Neural cell (in vitro differentiated cells): Measurements from ENCODE around the gene GRID1. TPM values are rescaled to one million over a fixed set of nuclear protein-coding genes. Genes with fewer than 3 reads are reported as not detected.
"Not testable (repeated sequence)": the region's sequence is repeated elsewhere in the genome, so short reads cannot be mapped to it uniquely, and the experiment has no call there.

Experiments used
- H2AFZ ChIP-seq: fragments of 200-600, 300-800 bp; sonication (generic), shearing (Covaris generic); 2 replicates; pipeline ENCODE4 v1.6.0; 2014; ENCODE audit warnings: low read depth, mild to moderate bottlenecking, antibody characterized with exemption, low read length, moderate library complexity
- H3F3A ChIP-seq: fragments of 200-600 bp; shearing (Covaris generic); 2 replicates; pipeline ENCODE4 v1.6.1; 2016; ENCODE audit warnings: mild to moderate bottlenecking, moderate library complexity, mixed read lengths, antibody characterized with exemption, low read length; ENCODE audit not compliant: insufficient read depth, poor library complexity, severe bottlenecking
- H3K27ac ChIP-seq: fragments of 200-600, 300-800 bp; sonication (generic), shearing (Covaris generic); 2 replicates; pipeline ENCODE4 v1.5.1; 2014; ENCODE audit warnings: mild to moderate bottlenecking, low read length, moderate library complexity
- H3K27me3 ChIP-seq: fragments of 300-800, 200-600 bp; sonication (generic), shearing (Covaris generic); 2 replicates; pipeline ENCODE4 v1.6.0; 2014; ENCODE audit warnings: mild to moderate bottlenecking, low read depth, low read length, moderate library complexity; ENCODE audit not compliant: insufficient read depth
- H3K36me3 ChIP-seq: fragments of 300-800, 200-600 bp; sonication (generic), shearing (Covaris generic); 2 replicates; pipeline ENCODE4 v1.5.1; 2014; ENCODE audit warnings: mild to moderate bottlenecking, antibody characterized with exemption, low read length, moderate library complexity; ENCODE audit not compliant: insufficient read depth
- H3K4me2 ChIP-seq: fragments of 300-800, 200-600 bp; sonication (generic), shearing (Covaris generic); 2 replicates; pipeline ENCODE4 v1.6.0; 2014; ENCODE audit warnings: mild to moderate bottlenecking, low read length
- H3K4me3 ChIP-seq: fragments of 300-800, 200-600 bp; sonication (generic), shearing (Covaris generic); 2 replicates; pipeline ENCODE4 v1.5.1; 2014; ENCODE audit warnings: mild to moderate bottlenecking, low read length, moderate library complexity
- H3K79me2 ChIP-seq: fragments of 200-600 bp; shearing (Covaris generic); replicated peaks from 2 replicates; pipeline ENCODE4 v1.6.0; 2014; ENCODE audit warnings: mild to moderate bottlenecking, low read length, moderate library complexity; ENCODE audit not compliant: insufficient read depth
- H3K9ac ChIP-seq: fragments of 300-800, 200-600 bp; sonication (generic), shearing (Covaris generic); 2 replicates; pipeline ENCODE4 v1.6.1; 2016; ENCODE audit warnings: mild to moderate bottlenecking, low read length, mixed read lengths
- H3K9me2 ChIP-seq: fragments of 200-600 bp; shearing (Covaris generic); 2 replicates; pipeline ENCODE4 v1.6.1; 2016; ENCODE audit warnings: mild to moderate bottlenecking, low read length, mixed read lengths; ENCODE audit not compliant: insufficient read depth
- H3K9me3 ChIP-seq: fragments of 200-600, 300-800 bp; sonication (generic), shearing (Covaris generic); 2 replicates; pipeline ENCODE4 v1.6.1; 2016; ENCODE audit warnings: mild to moderate bottlenecking, mixed run types, low read length, moderate library complexity, mixed read lengths
- H4K20me1 ChIP-seq: fragments of 200-600 bp; shearing (Covaris generic); 2 replicates; pipeline ENCODE4 v1.6.1; 2016; ENCODE audit warnings: mild to moderate bottlenecking, mixed run types; ENCODE audit not compliant: insufficient read depth
- CTCF ChIP-seq: fragments of 450-650 bp; IDR thresholded peaks from 2 replicates; pipeline ENCODE4 v1.5.1; 2014; ENCODE audit warnings: antibody characterized with exemption, mild to moderate bottlenecking, moderate library complexity; ENCODE audit not compliant: poor library complexity, severe bottlenecking
- EP300 ChIP-seq: fragments of 450-650 bp; conservative IDR thresholded peaks from 2 replicates; pipeline ENCODE4 v1.6.1; 2014; ENCODE audit warnings: antibody characterized with exemption, mild to moderate bottlenecking, moderate library complexity; ENCODE audit not compliant: poor library complexity, severe bottlenecking
- EZH2 ChIP-seq: fragments of 200-600, 300-800 bp; shearing (Covaris generic), sonication (generic); IDR thresholded peaks from 2 replicates; pipeline ENCODE4 v1.6.1; 2014; ENCODE audit warnings: antibody characterized with exemption, low read length, borderline replicate concordance, mild to moderate bottlenecking; ENCODE audit not compliant: insufficient read depth, poor library complexity, severe bottlenecking
- MXI1 ChIP-seq: fragments of 450-650 bp; conservative IDR thresholded peaks from 2 replicates; pipeline ENCODE4 v1.6.1; 2014; ENCODE audit warnings: antibody characterized with exemption, mild to moderate bottlenecking; ENCODE audit not compliant: poor library complexity, severe bottlenecking
- POLR2AphosphoS5 ChIP-seq: IDR thresholded peaks from 2 replicates; pipeline ENCODE4 v1.6.1; 2012
- RAD21 ChIP-seq: fragments of 450-650 bp; conservative IDR thresholded peaks from 2 replicates; pipeline ENCODE4 v1.6.1; 2014; ENCODE audit warnings: antibody characterized with exemption, mild to moderate bottlenecking, moderate library complexity
- REST ChIP-seq: IDR thresholded peaks from 2 replicates; pipeline ENCODE4 v1.6.1; 2012; ENCODE audit warnings: borderline replicate concordance
- SMC3 ChIP-seq: fragments of 450-650 bp; conservative IDR thresholded peaks from 2 replicates; pipeline ENCODE4 v1.6.1; 2014; ENCODE audit warnings: antibody characterized with exemption, mild to moderate bottlenecking, moderate library complexity; ENCODE audit not compliant: poor library complexity
- TAF1 ChIP-seq: IDR thresholded peaks from 2 replicates; pipeline ENCODE4 v1.6.1; 2012; ENCODE audit warnings: low read depth
- polyA plus RNA-seq: library from polyadenylated mRNA; depleted of rRNA; stranded (reverse); fragments of >200 nt; gene quantifications from 2 replicates; pipeline ENCODE4 v1.2.3, GENCODE V29; 2014

Gene GRID1
- polyA plus RNA-seq, 1 donor from 2014 or later = 7.3 TPM

- H3F3A ChIP-seq = no peaks in the 10 kb centered on the region
- no peak overlapping the region for H3K9ac ChIP-seq
- H4K20me1 ChIP-seq = no peaks in the 10 kb centered on the region
- no peaks in the 10 kb centered on the region for H3K27me3 ChIP-seq
- no peak for TF ChIP-seq CTCF
- TF ChIP-seq RAD21 = no peak
- no peak for TF ChIP-seq SMC3
- no peak for TF ChIP-seq EZH2
- H3K4me2 ChIP-seq = no peak overlapping the region
- H2AFZ ChIP-seq = no peak overlapping the region
- H3K9me3 ChIP-seq = no peaks in the 10 kb centered on the region
- H3K36me3 ChIP-seq = no peaks in the 10 kb centered on the region
- no peak overlapping the region for H3K27ac ChIP-seq
- no peak overlapping the region for H3K4me3 ChIP-seq
- no peaks in the 10 kb centered on the region for H3K79me2 ChIP-seq
- H3K9me2 ChIP-seq = no peaks in the 10 kb centered on the region
Observed at GRCh38 chr10:86099542-86100334, 266.9 kb downstream of the GRID1 start.

- no peak overlapping the region for H3K4me3 ChIP-seq
- no peak overlapping the region for H3K27ac ChIP-seq
- TF ChIP-seq EZH2 = no peak
- no peak for TF ChIP-seq SMC3
- TF ChIP-seq TAF1 = no peak
- TF ChIP-seq POLR2AphosphoS5 = no peak
- TF ChIP-seq EP300 = no peak
- no peak for TF ChIP-seq MXI1
- TF ChIP-seq RAD21 = no peak
- TF ChIP-seq REST = no peak
- no peak for TF ChIP-seq CTCF
Observed at GRCh38 chr10:86098187-86098881, 268.3 kb downstream of the GRID1 start.

GRCh38 chr10:86095061-86095460 is 271.5 kb downstream of the GRID1 start:
- not testable (repeated sequence) for H2AFZ ChIP-seq, H3K36me3 ChIP-seq, H3K4me2 ChIP-seq, H3K4me3 ChIP-seq, H3K9me2 ChIP-seq, H3F3A ChIP-seq, H3K9me3 ChIP-seq, H4K20me1 ChIP-seq, H3K27me3 ChIP-seq, H3K9ac ChIP-seq, H3K79me2 ChIP-seq, H3K27ac ChIP-seq

More at GRCh38 chr10:86098187-86098881, 268.3 kb downstream of the GRID1 start:
- no peaks in the 10 kb centered on the region for H3K79me2 ChIP-seq
- H3K27me3 ChIP-seq = no peaks in the 10 kb centered on the region
- no peak overlapping the region for H2AFZ ChIP-seq
- H4K20me1 ChIP-seq = no peaks in the 10 kb centered on the region
- no peak overlapping the region for H3K4me2 ChIP-seq
- H3K36me3 ChIP-seq = no peaks in the 10 kb centered on the region
- no peaks in the 10 kb centered on the region for H3F3A ChIP-seq
- no peak overlapping the region for H3K9ac ChIP-seq
- H3K9me3 ChIP-seq = no peaks in the 10 kb centered on the region
- no peaks in the 10 kb centered on the region for H3K9me2 ChIP-seq

- H3K4me2 ChIP-seq, H3K9ac ChIP-seq, H3K9me3 ChIP-seq, H3F3A ChIP-seq, H2AFZ ChIP-seq, H3K27me3 ChIP-seq, H3K9me2 ChIP-seq, H3K36me3 ChIP-seq, H3K79me2 ChIP-seq, H4K20me1 ChIP-seq, H3K4me3 ChIP-seq, H3K27ac ChIP-seq: not testable (repeated sequence)
Observed at GRCh38 chr10:86092311-86092710, 274.3 kb downstream of the GRID1 start.
